Retina (tissue), 1 donor: ENCODE results near the gene PDE6G.
A peak's percentile ranks its signal among the peaks of the same experiment; 100 is the strongest.
"Not testable (repeated sequence)": the region's sequence is repeated elsewhere in the genome, so short reads cannot be mapped to it uniquely, and the experiment has no call there.

Source experiments
- DNase-seq: peaks from one replicate; pipeline ENCODE4 v3.0.0-alpha.2; 2016

Gene PDE6G

DNA sequence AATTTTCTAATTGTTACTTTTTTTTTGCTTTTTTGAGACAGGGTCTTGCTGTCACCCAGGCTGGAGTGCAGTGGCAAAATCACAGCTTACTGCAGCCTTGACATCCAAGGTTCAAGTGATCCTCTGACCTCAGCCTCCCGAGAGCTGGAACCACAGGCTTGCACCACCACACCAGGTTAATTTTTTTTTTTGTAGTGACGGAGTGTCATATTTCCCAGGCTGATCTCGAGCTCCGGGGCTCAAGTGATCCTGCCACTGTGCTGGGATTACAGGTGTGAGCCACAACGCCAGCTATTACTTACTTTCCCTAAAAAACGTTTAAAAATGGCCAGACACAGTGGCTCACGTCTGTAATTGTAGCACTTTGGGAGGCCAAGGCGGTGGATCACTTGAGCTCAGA lies 26.1 kb downstream of the PDE6G start:
- DNase-seq: no peak

DNA sequence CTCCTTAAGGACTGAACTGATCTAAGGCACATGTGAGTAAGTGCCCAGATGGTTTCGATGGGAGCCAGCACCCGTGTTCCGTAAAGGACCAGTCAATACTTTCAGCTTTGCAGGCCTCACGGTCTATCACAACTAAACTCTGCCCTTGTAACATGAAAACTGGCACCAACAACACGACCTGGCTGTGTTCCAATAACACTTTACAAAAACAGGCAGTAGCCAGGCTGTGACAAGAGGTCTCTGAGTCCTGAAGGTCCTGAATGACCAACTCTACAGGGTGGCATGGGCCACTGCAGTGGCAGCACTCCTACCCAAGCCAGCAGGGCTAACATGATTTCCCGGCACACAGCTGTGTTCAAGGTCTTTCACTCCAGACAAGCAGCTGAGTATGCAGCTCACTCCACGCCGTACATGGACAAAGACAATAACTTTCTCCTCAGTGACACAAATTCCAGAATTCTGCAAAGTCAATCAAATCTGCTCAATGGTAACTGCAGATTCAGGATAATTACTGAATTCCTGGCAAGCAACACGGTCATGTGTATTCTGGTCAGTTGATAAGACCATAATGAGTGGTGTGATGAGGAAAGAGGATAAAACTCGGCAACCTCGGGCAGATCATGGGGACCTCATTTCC lies 34.7 kb downstream of the PDE6G start:
- no peak for DNase-seq

DNA sequence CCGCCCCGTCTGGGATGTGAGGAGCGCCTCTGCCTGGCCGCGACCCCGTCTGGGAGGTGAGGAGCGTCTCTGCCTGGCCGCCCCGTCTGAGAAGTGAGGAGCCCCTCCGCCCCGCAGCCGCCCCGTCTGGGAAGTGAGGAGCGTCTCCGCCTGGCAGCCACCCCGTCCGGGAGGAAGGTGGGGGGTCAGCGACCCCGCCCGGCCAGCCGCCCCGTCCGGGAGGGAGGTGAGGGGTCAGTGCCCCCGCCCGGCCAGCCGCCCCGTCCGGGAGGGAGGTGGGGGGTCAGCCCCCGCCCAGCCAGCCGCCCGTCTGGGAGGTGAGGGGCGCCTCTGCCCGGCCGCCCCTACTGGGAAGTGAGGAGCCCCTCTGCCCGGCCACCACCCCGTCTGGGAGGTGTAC lies 38.0 kb downstream of the PDE6G start:
- DNase-seq: not testable (repeated sequence)

DNA sequence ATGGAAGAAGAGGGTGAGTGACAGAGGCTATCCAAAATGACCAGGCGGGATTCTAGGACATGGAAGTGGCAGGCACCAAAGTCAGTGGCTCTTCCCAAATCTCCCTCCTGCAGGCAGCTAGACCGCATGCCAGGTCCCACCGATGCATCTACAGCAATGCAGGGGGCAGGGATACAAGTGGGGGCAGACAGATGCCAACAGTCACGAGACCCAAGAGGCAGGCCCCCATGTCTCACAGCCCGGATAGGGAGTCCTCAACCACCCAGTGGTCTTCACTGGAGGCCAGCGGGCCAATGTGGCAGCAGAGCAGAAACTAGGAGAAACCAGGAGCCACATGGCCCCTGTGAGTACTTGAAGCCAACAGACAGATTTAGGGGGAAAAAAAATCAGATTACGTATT lies 39.5 kb downstream of the PDE6G start:
- no peak for DNase-seq

DNA sequence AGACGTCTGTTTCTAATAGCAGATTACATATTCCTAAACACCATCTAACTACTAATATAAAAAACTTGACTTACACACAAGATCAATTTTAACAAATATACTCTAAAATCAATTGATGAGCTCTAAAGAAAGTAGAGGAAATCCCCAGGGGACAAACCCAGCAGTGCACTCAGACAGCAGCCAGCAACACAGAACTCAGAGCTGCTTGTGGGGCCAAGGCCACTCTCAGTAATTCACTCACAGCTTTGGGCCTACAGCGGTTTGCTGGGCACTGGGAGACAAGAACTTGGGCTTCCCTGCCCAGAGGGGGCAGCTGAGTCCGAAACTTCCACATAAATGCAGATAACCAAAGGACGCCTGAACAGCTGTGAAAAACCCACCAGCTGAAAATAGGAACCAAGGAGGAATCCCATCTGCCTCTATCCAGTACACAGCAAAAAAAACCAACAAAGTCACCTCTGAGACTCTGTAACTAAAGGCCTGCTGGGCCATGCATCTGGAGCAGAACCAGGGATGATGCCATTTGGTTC lies 40.9 kb downstream of the PDE6G start:
- no peak for DNase-seq

DNA sequence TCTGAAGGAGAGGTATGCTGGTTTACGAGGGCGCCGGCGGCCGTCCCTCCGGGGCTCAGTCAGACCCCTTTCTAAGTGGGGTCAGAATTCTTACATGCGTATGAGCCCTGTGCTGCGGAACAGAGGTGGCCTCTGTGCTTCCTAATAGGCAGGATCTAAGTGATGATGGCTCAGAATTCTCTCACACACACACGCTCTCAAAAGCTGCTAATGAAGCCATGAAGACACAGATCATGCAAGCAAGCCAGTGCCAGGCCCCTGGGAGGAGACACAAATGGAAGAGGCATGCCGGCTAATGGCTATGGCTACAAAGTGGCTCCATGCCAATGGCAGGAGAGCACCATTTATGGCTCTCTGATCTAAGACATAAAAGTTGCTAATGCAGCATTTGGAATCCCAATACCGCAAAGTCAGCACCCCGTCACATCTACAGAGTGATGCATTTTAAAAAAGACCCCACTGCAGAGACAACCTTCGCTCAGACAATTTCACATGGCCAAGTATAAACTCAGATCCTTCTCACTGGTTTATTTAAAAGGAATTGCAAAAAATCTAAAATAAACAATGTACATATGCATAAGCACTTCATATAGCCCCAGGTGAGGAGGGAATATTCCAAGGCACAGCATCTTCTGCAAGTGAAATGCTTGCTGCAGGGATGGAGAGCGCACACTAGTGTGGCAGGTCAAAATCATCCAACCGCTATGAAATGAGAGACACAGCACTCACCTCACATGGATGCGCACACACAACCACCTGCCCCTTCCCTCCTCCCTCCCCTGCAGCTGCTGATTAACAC lies 44.0 kb downstream of the PDE6G start:
- DNase-seq: peak; percentile 53

DNA sequence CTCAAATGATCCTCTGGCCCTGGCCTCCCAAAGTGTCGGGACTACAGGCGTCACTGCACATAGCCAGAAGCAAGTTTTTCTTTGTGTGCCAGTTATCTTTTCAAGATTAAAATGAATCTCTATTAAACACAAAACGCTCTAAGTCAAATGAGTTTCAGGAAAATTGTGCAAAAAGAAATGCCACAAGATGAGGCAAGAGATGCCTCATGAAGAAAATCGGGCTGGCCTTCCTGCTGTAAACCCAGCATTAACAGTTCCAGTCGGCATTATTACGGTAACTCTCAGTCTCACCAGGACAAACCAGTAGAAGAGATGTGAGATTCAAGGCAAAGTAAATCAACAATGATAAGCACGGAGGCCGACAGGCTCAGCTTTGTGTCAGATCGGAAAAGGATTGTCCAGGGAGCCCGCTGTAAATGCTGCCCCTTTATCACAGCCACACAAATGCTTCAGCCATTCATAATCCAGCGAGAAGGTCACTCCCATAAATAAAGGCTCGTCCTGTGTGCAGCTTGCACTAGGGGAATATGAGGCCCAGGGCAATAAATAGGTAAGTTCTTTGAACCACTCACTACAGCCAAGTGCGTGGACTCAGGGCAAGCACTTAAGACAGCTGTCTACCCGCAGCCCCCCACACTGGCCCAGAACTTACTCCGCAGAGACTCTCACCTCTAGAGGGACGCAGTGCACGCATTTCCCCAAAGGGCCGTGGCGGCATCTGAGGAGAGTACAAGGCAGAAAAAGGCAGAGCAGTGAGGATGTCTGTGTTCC lies 46.6 kb downstream of the PDE6G start:
- DNase-seq: no peak

DNA sequence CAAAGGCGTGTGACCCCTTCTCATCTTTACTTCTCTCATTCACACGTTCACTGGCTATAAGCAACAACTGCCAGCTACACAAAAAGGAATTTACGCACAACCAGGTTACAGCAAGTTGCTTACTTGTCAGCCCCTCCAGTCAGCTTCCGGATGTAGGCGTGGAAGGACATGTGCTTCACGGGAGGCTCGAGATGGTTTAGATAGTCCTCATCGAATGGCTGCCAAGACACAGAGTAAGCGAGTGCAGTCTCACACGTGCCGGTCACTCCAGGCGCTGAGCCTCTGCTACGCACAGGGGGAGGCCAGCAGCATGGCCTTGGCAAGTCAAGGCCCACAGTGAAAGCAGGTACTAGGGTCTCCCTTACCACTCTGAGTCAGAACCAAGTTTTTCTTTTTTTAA lies 47.7 kb downstream of the PDE6G start:
- DNase-seq: no peak

DNA sequence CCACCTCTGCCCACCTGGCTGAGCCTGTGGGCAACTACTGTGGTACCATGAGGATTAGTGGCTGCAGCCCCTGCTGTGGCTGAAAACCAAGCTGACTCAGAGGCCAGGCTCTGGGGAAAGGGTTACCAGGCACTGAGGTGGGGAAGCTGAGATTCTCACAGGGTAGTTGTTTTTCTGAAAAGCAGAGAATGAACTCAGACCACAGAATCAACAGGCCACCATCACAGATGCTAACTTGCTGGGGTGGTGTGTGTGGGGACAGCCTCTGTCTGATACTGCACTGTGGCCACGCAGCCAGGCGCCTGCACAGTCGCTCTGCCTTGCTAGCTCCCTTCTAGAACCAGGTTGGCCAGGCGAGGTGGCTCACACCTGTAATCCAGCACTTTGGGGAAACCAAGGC lies 48.3 kb downstream of the PDE6G start:
- no peak for DNase-seq

DNA sequence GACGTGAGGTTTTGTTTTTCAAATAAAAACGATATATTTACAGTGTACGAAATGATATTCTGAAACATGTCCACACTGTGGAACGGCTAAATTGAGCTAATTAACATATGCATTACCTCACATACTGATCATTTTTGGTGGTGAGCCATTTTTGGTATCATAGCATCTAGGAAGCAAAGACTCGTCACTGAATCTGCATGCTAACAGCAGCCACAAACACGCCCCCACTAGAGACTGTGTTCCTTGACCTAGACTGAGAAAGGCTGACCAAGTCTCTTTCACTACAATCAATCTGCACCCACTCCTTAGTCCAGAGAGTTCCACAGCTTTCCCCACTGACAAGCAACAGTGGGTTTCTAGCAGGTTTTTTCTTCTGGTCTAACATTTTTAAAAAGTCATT lies 48.9 kb downstream of the PDE6G start:
- DNase-seq: no peak

DNA sequence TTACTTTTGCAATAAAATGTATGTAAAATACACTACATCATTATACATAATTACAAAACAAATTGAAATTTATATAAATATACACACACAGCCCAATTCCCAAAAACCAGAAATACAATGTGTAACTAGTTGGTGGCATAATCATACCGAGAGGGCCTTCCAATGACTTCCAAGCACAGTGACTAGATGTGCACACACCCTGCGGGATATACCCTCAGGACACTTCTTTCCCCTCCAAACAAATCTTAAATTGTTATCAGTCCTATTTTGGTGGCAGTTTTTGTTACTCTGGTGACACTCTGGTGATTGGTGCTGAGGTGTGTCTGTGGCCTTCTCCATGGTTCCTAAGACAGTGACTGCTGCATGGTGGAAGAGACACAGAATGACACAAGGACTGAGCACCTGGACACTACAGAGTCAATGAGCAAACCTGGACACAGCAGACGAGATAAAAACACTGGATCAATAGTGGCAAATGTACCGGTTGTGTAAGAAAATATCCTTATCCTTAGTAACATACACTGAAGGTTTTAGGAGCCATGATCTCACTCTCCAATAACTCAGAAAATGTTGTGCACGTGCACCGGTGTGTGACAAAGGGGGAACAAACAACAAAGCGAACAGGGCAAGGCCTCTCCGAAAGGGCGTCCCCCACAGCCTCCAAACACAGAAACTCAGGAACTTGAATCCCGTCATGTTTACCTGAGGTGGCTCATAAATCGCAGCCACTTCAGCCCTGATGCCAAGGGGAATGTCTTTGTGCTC lies 52.3 kb downstream of the PDE6G start:
- DNase-seq: no peak

DNA sequence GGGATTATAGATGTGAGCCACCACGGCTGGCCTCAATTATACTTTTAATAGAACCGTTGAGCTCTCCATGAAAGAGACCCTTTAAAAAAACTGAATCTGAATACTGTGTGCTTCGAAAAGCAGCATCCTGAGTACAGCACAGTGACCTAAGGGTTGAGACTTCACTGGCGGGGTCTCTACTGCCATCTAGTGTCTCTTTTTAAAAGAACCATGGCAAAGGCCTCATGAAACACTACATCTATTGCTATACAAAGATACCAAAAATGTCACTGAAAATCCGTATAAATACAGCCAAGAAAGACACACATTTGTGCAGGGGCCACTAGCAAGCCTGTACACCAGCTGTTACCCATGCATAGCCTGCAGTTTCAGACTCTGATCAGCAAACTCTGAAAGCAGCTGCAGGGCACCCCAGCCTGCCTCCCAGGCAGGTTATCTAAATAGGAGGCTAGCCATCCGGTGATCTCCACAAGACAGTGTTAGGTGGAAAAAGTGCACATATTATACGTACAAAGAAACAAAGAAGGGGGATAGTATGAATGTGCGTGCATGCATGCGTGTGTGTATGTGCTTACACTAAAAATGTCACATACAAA lies 54.7 kb downstream of the PDE6G start:
- DNase-seq: peak; percentile 76
